GM18526 (cell line): ENCODE measurements around the gene NPEPL1.

Experiments used
- POLR2A ChIP-seq: IDR thresholded peaks from 3 replicates; pipeline ENCODE4 v1.6.1; 2011; ENCODE audit not compliant: insufficient read length; ENCODE audit errors: extremely low read depth

Gene NPEPL1

GRCh38 chr20:58654337-58654736, 38.3 kb upstream of the NPEPL1 start:
- TF ChIP-seq POLR2A: no peak

DNA sequence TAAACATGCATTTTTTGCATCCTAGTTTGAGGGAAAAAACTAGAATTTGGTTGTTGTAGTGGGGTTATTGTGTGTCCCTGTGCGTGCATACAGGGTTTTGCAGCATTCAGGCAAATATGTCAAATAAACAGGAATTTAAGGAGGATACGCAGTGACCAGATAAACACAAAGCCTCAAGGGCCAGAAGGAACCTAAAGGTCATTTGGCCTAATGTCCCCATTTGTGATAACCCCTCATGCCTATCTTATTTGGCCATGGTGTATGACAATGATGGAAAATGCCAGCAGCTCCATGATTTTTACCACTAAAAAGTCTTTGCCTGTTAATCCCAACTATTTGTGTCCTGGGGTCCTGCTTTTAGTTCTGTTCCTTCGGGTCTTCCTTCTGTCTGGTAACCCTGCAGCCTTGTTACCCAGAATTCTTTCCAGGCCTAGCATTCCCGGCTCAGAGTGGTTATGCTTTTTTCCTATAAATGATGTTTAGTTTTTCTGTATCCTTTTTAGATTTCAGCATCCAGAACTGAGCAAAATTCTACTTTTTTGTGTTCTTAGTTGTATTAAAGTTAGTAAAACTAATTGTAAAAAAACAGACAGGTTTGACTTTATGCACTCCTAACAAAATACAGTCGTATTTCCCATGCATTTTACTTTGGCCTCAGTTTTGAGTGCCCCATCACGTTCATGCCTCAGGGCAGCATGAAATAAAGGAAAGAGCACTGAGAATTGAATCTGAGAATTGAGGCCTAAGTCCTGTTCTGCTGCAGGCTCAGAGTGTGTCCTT, 37.1 kb upstream of the NPEPL1 start:
- no peak for TF ChIP-seq POLR2A

GRCh38 chr20:58656831-58657230, 35.8 kb upstream of the NPEPL1 start:
- TF ChIP-seq POLR2A: no peak

GRCh38 chr20:58657262-58657661, 35.3 kb upstream of the NPEPL1 start:
- TF ChIP-seq POLR2A: no peak

GRCh38 chr20:58657986-58658385, 34.6 kb upstream of the NPEPL1 start:
- no peak for TF ChIP-seq POLR2A

DNA sequence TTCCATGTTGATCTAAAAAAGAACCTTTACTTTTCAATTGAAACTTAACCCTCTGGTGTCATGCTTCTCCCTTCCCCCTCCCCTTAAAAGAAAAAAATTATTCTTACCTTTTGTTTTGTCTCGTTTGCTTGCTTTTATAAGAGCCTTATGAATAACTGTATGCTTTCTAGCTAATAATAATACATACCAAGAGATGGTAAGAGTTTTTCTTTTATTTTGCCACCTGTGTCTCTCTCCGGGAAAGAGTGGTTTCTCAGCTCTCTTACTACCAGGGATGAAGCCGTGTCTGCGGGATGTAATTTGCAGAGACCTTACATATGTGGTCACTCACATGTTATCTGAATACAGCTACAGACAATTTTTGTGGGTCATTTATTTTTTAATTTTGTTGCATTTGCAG, 33.8 kb upstream of the NPEPL1 start:
- TF ChIP-seq POLR2A: no peak

- TF ChIP-seq POLR2A: no peak
Measured at GRCh38 chr20:58659841-58660240, 32.8 kb upstream of the NPEPL1 start.

DNA sequence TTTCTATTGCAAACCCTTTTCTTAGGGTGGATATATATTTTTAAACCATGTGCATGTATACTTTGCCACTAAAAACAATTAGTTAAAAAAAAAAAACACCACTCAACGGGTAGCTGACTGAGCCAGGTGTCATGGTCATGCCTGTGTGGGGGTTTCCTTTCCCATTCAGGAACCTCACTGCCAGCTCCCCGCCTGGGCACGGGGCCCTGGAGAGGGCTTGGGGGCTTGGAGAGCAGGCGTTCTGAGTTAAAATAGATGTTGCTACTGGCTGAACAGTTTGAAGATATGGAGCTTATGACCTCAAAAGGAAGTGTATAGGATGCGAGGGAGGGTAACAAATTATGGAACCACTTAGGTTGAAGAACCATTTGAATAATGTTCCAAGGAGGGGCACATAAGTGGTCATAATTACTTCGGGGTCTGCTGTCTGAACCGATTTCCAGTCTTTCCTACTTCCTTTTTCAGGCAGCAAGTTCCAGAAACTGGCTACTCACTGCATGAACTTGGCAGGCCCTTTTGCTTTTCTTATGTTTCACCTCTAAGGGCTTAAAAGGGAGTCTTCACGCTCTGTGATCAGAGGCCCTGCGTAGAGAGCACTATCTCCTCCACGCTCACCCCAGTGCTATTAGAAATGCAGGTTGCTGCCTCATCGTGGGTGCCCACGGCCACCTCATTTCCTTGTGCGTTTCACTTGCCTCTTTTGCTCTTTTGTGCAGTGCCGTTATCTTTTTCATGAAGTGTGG, 31.6 kb upstream of the NPEPL1 start:
- TF ChIP-seq POLR2A: no peak

- no peak for TF ChIP-seq POLR2A
Measured at GRCh38 chr20:58661598-58662473, 30.8 kb upstream of the NPEPL1 start.

GRCh38 chr20:58664331-58664730, 28.3 kb upstream of the NPEPL1 start:
- TF ChIP-seq POLR2A: no peak

GRCh38 chr20:58664883-58665282, 27.7 kb upstream of the NPEPL1 start:
- TF ChIP-seq POLR2A: no peak

GRCh38 chr20:58665606-58666005, 27.0 kb upstream of the NPEPL1 start:
- no peak for TF ChIP-seq POLR2A

DNA sequence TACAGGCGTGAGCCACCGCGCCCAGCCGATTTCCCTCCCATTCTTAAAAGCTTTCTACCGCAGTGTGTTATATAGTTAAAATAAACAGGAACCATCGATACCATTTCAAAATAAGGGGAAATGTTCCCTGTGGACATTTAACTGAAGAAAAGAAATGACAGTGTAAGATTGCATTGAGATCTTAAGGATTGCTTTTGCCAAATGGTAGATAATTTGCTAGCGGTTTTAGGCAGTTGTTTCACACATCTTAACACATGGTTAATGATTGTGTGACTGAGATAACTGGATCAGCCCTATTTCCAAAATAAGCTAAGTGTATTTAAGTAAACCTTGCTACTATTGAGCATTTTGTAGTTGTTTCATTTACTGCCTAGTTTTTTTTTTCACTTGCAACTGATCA, 25.9 kb upstream of the NPEPL1 start:
- no peak for TF ChIP-seq POLR2A

DNA sequence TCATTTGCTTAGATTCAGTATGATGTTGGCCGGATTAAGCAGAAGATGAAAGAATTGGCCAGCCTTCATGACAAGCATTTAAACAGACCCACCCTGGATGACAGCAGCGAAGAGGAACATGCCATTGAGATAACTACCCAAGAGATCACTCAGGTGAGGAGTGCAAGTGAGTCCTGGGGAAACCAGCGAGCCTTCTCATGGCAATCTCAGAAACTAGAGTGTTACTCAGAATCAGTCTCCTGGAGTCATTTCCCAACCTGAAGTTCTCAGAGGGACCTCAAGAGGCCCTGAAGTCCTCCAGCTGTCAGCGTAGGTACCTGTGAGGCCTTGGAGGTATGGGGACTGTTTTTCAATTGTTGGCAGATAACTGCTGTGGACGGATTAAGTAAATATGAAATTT, 24.6 kb upstream of the NPEPL1 start:
- no peak for TF ChIP-seq POLR2A

DNA sequence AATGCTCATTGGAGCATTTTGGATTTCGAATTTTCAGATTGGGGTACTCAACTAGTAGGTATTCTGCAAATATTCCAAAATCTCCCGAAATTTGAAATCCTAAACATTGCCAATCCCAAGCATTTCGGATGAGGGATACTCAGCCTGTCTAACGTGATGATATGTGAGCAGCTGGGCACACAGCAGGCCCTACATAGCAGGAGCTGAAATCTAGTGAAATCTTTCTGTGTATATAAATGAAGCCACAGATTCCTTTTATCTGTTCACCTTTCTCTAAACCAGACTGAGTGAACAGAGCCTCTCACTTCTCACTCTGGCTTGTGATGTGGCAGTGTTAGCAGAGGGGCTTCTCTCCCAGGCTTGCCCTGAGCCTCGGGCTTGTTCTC, 23.7 kb upstream of the NPEPL1 start:
- no peak for TF ChIP-seq POLR2A

DNA sequence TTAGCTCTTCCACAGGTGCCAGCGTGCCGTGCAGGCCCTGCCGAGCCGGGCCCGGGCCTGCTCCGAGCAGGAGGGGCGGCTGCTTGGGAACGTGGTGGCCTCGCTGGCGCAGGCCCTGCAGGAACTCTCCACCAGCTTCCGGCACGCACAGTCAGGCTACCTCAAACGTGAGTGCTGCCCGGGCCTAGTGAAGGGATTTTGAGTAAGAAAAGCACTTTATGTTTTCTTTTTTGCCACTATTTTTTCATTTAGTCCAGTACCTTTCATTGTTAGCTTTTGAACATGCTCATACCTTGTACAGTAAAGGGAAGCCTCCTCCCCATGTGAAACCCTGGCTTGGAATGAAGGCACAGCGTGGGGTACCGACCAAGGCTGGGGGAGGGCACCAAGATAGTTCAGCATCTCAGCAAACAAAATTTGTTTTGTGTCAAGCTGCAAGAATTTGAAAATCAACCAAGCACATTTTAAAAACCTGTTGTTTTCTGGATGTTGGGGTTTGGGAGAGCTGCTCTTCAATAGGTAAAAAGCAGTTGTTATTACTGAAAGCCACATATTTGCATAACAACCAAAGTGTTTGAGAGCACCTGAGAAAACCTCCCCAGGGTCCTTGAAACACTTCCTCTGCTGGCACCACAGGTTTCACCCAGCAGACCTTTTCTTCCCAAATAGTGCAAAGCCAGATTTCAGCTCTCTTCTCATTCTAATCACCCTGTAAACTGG, 23.2 kb upstream of the NPEPL1 start:
- no peak for TF ChIP-seq POLR2A

DNA sequence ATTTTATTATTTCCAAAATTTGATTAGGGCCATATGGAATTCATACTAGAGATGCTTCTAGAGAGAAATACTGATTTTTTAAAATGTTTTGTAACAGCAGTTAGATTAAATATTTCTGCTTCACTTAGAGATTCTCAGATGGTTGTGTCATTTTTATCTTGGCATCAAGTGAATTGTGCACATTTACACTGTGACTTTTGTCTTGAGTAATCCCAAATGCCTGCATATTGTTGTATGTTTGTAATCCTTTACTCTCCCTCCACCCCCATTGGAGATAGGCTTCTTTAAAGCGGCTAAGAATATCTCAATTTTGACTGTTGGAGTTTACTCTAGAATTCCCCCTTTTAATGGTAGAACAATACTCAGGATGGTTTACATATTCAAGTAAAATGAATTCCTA, 22.5 kb upstream of the NPEPL1 start:
- TF ChIP-seq POLR2A: no peak
